Neural progenitor cell (in vitro differentiated cells): ENCODE data around the gene HPRT1.

Source experiments
- EZH2 ChIP-seq: fragments of 200-600 bp; sonication (generic); IDR thresholded peaks from 2 replicates; pipeline ENCODE4 v1.6.1; 2017; ENCODE audit warnings: antibody characterized with exemption, mild to moderate bottlenecking, moderate library complexity
- EZH2phosphoT487 ChIP-seq: fragments of 200-600 bp; sonication (generic); IDR thresholded peaks from 2 replicates; pipeline ENCODE4 v1.6.1; 2017; ENCODE audit warnings: antibody characterized with exemption
- TF ChIP-seq, protein P1 (sequence below): fragments of 200-600 bp; sonication (generic); IDR thresholded peaks from 2 replicates; pipeline ENCODE4 v1.5.1; 2017; ENCODE audit warnings: antibody characterized with exemption, mild to moderate bottlenecking

DNA sequence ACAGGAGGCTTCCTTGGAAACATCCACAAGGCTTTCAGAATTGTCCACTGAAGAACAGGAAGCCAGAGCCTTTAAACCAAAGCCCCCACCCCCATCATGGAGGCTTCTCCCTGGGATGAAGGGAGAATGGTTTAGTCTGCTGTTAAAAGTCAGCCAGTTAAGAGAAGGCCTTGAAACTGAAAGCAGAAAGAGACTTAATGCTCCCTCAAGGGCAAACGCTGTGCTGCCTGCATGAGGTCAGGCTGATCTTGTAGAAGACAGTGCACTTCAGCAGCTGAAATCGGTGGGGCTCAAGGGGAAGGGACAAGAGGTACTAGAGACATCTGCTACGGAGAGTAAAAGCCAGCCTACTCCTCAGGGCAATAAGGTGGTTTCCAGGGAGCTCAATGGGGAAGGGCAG, 69.0 kb downstream of the HPRT1 start:
- TF ChIP-seq, protein P1, sequence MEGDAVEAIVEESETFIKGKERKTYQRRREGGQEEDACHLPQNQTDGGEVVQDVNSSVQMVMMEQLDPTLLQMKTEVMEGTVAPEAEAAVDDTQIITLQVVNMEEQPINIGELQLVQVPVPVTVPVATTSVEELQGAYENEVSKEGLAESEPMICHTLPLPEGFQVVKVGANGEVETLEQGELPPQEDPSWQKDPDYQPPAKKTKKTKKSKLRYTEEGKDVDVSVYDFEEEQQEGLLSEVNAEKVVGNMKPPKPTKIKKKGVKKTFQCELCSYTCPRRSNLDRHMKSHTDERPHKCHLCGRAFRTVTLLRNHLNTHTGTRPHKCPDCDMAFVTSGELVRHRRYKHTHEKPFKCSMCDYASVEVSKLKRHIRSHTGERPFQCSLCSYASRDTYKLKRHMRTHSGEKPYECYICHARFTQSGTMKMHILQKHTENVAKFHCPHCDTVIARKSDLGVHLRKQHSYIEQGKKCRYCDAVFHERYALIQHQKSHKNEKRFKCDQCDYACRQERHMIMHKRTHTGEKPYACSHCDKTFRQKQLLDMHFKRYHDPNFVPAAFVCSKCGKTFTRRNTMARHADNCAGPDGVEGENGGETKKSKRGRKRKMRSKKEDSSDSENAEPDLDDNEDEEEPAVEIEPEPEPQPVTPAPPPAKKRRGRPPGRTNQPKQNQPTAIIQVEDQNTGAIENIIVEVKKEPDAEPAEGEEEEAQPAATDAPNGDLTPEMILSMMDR = no peak
- TF ChIP-seq EZH2 = no peak
- TF ChIP-seq EZH2phosphoT487 = no peak
